Left lung (tissue), 10 donors: ENCODE data around the gene RIC8A. TPM values are rescaled to one million over a fixed set of nuclear protein-coding genes. Genes with fewer than 3 reads are reported as not detected.

Source experiments
- ATAC-seq: fragments of 200-7000 bp; cut with Tn5 transposase; one replicate; pipeline ENCODE4 v1.9.1; 2020; ENCODE audit warnings: moderate library complexity
- DNase-seq, 4 donors: peaks; one replicate each; pipeline ENCODE4 v3.0.0-alpha.2; 2013 to 2020
- H3K27ac ChIP-seq, 2 donors: fragments of 200-600 bp; sonication (generic) in 1 of 2; one replicate each; pipeline versions ENCODE4 v1.5.0 to v1.8.0; 2020 to 2021
- H3K27me3 ChIP-seq, 2 donors: fragments of 200-600 bp; sonication (generic) in 1 of 2; one replicate each; pipeline versions ENCODE4 v1.5.0 to v1.8.0; 2020 to 2021
- H3K36me3 ChIP-seq, 2 donors: fragments of 200-600 bp; sonication (generic) in 1 of 2; one replicate each; pipeline versions ENCODE4 v1.5.0 to v1.8.0; 2020 to 2021
- H3K4me1 ChIP-seq, 2 donors: fragments of 200-600 bp; one replicate each; pipeline ENCODE4 v1.8.0; 2021
- H3K4me3 ChIP-seq, 2 donors: fragments of 200-600 bp; sonication (generic) in 1 of 2; one replicate each; pipeline versions ENCODE4 v1.5.0 to v1.8.0; 2020 to 2021; ENCODE audit warnings: mild to moderate bottlenecking in 1 of 2
- H3K9me3 ChIP-seq, 2 donors: fragments of 200-600 bp; sonication (generic) in 1 of 2; one replicate each; pipeline versions ENCODE4 v1.5.0 to v1.8.0; 2020 to 2021
- CTCF ChIP-seq, 2 donors: fragments of 200-600 bp; sonication (generic) in 1 of 2; IDR thresholded peaks; one replicate each; pipeline versions ENCODE4 v1.5.0 to v1.8.0; 2021; ENCODE audit warnings: antibody characterized with exemption in 2 of 2
- intact Hi-C, 2 donors: fragments of 100-400 bp; cut with DNase I; formaldehyde crosslinking; loops; one replicate each; pipeline versions ENCODE4 v1.11.2 to v1.14.2; 2022
- polyA plus RNA-seq, 6 donors: library from polyadenylated mRNA; unstranded; fragments of 120-200 nt; gene quantifications; one replicate each; pipeline ENCODE4 v1.2.1, GENCODE V29; 2013; ENCODE audit not compliant: insufficient read length in 6 of 6
- total RNA-seq, 2 donors: library from RNA; stranded (reverse); fragmentation: NEBNext Ultra II Directional; extraction: Animal tissue kit (Norgen Biotek cat#: 25700); gene quantifications; one replicate each; pipeline ENCODE4 v1.2.1, GENCODE V29; 2021
- donor health status: DM: no; HTN: yes; CAD: no.
- donor health status: DM: no; HTN: no; CAD: no.

The RIC8A gene
- total and polyA plus RNA-seq, 8 donors: 74.4 to 117 (median 80.4) TPM

- no peaks in the 10 kb centered on the region for H3K9me3 ChIP-seq
- TF ChIP-seq CTCF (IDR thresholded peaks at IDR 0.05): no peak
- no peaks in the 10 kb centered on the region for H3K27me3 ChIP-seq
- intact Hi-C loops: no loop called here
- H3K4me1 ChIP-seq: no peaks in the 10 kb centered on the region
- no peak overlapping the region for H3K4me3 ChIP-seq
- no peak for ATAC-seq
- no peak overlapping the region for H3K27ac ChIP-seq
- DNase-seq: no peak
- H3K36me3 ChIP-seq: peaks cover 0 to 73% of the 10 kb centered on the region in 2 donors
Observed at GRCh38 chr11:251550-251949, 44.0 kb downstream of the RIC8A start.

GRCh38 chr11:252666-253065 lies 45.2 kb downstream of the RIC8A start:
- no peaks in the 10 kb centered on the region for H3K9me3 ChIP-seq
- H3K36me3 ChIP-seq: peaks cover 0 to 62% of the 10 kb centered on the region in 2 donors
- ATAC-seq (no peak), DNase-seq (no peak)
- no peak overlapping the region for H3K27ac ChIP-seq
- no peak for TF ChIP-seq CTCF (IDR thresholded peaks at IDR 0.05)
- H3K4me3 ChIP-seq: no peak overlapping the region
- no peaks in the 10 kb centered on the region for H3K4me1 ChIP-seq
- intact Hi-C loops: no loop called here
- no peaks in the 10 kb centered on the region for H3K27me3 ChIP-seq

- DNase-seq (no peak), ATAC-seq (no peak)
- no peaks in the 10 kb centered on the region for H3K4me1 ChIP-seq
- TF ChIP-seq CTCF (IDR thresholded peaks at IDR 0.05): no peak
- peaks cover 0 to 56% of the 10 kb centered on the region in 2 donors for H3K36me3 ChIP-seq
- no peaks in the 10 kb centered on the region for H3K27me3 ChIP-seq
- H3K9me3 ChIP-seq: no peaks in the 10 kb centered on the region
- H3K27ac ChIP-seq: no peak overlapping the region
- intact Hi-C loops: no loop called here
- H3K4me3 ChIP-seq: no peak overlapping the region
Observed at GRCh38 chr11:253160-253885, 45.8 kb downstream of the RIC8A start.

- Histone ChIP-seq H3K9me3 (no peaks in the 10 kb centered on the region), H3K4me1 (no peaks in the 10 kb centered on the region), H3K36me3 (peaks cover 0 to 50% of the 10 kb centered on the region in 2 donors), H3K27ac (no peak overlapping the region), H3K4me3 (no peak overlapping the region), H3K27me3 (no peaks in the 10 kb centered on the region)
- ATAC-seq (no peak), DNase-seq (no peak)
- intact Hi-C loops: no loop called here
- TF ChIP-seq CTCF (IDR thresholded peaks at IDR 0.05): no peak
Observed at GRCh38 chr11:253886-254270, 46.4 kb downstream of the RIC8A start.

GRCh38 chr11:255176-255575 lies 47.7 kb downstream of the RIC8A start:
- intact Hi-C loops: no loop called here
- no peak for ATAC-seq
- Histone ChIP-seq H3K9me3 (no peaks in the 10 kb centered on the region), H3K27ac (no peak overlapping the region), H3K27me3 (no peaks in the 10 kb centered on the region), H3K4me3 (no peak overlapping the region), H3K4me1 (no peaks in the 10 kb centered on the region), H3K36me3 (peaks cover 0 to 37% of the 10 kb centered on the region in 2 donors)
- DNase-seq: peak in 2 of 4 donors; percentile 67 to 84
- TF ChIP-seq CTCF (IDR thresholded peaks at IDR 0.05): no peak
